HG02840 (cell line): ENCODE data around the gene MGAT5.
"Not testable (repeated sequence)": the region's sequence is repeated elsewhere in the genome, so short reads cannot be mapped to it uniquely, and the experiment has no call there.

Experiments used
- ATAC-seq: cut with Tn5 transposase; IDR thresholded peaks from one replicate; pipeline ENCODE4 v1.9.1; 2021; ENCODE audit warnings: mild to moderate bottlenecking, moderate library complexity, moderate number of reproducible peaks; ENCODE audit not compliant: unreplicated experiment, low FRiP score

Gene MGAT5

GRCh38 chr2:134275058-134275862 lies 21.4 kb downstream of the MGAT5 start:
- peak; percentile 76 for ATAC-seq

- ATAC-seq = no peak
Measured at GRCh38 chr2:134276381-134277172, 22.7 kb downstream of the MGAT5 start.

- ATAC-seq = no peak
Measured at GRCh38 chr2:134277223-134277622, 23.4 kb downstream of the MGAT5 start.

GRCh38 chr2:134278553-134278952 lies 24.7 kb downstream of the MGAT5 start:
- no peak for ATAC-seq

- ATAC-seq = no peak
Measured at GRCh38 chr2:134279417-134279816, 25.5 kb downstream of the MGAT5 start.

- ATAC-seq = no peak
Measured at GRCh38 chr2:134280231-134280630, 26.4 kb downstream of the MGAT5 start.

- no peak for ATAC-seq
Measured at GRCh38 chr2:134280726-134281125, 26.9 kb downstream of the MGAT5 start.

GRCh38 chr2:134281815-134282419 lies 28.0 kb downstream of the MGAT5 start:
- ATAC-seq = no peak

GRCh38 chr2:134282629-134283400 lies 28.9 kb downstream of the MGAT5 start:
- ATAC-seq = peak; percentile 77

- ATAC-seq = no peak
Measured at GRCh38 chr2:134283661-134284060, 29.8 kb downstream of the MGAT5 start.

- no peak for ATAC-seq
Measured at GRCh38 chr2:134284119-134284670, 30.3 kb downstream of the MGAT5 start.

GRCh38 chr2:134287323-134287722 lies 33.5 kb downstream of the MGAT5 start:
- no peak for ATAC-seq

- no peak for ATAC-seq
Measured at GRCh38 chr2:134288814-134289213, 34.9 kb downstream of the MGAT5 start.

- no peak for ATAC-seq
Measured at GRCh38 chr2:134289225-134289624, 35.4 kb downstream of the MGAT5 start.

- no peak for ATAC-seq
Measured at GRCh38 chr2:134290358-134290757, 36.5 kb downstream of the MGAT5 start.

- no peak for ATAC-seq
Measured at GRCh38 chr2:134292514-134292913, 38.6 kb downstream of the MGAT5 start.

- no peak for ATAC-seq
Measured at GRCh38 chr2:134293719-134294537, 40.1 kb downstream of the MGAT5 start.

GRCh38 chr2:134294598-134294997 lies 40.7 kb downstream of the MGAT5 start:
- not testable (repeated sequence) for ATAC-seq

GRCh38 chr2:134295441-134295840 lies 41.6 kb downstream of the MGAT5 start:
- no peak for ATAC-seq
